ENCODE measurements around the gene FCRLB. TPM values are rescaled to one million over a fixed set of nuclear protein-coding genes. Genes with fewer than 3 reads are reported as not detected.

FCRLB gene
- total and polyA plus RNA-seq, 2 of the 13 experiments (the other 11 are each of a cell fraction or from before 2014, with no cell fraction given), result 0.08 to 0.11 TPM

DNA sequence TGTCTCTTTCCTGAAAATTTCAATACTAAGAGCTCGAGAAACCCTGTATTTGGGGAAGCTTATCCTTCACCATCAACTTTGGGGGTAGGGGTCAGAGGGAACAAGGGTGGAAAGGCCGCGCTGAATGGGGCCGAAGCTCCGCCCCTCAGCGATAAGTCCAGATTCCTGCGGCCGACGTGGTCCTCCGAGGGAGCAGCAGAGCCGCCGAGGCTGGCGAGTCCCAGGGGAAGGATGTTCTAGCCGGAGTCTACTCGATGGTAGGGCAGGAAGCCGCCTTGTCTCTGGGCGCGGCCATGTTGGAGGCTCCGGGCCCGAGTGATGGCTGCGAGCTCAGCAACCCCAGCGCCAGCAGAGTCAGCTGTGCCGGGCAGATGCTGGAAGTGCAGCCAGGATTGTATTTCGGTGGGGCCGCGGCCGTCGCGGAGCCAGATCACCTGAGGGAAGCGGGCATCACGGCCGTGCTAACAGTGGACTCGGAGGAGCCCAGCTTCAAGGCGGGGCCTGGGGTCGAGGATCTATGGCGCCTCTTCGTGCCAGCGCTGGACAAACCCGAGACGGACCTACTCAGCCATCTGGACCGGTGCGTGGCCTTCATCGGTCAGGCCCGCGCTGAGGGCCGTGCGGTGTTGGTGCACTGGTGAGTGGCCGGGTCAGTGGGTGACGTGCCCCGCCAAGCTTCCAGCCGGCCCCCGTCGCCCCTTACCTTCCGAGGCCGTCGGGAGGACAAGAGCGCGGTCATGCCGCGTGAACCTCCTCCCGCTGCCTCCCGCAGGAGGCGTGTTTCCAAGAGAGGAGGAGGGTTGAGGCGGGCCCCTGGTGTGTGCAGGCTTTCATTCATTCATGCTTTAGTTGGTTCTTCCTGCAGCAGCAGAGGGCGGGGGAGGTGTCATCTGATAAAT, 28.4 kb downstream of the FCRLB start, which contains the start of gene DUSP12 (continued):
- TF ChIP-seq, protein P1, sequence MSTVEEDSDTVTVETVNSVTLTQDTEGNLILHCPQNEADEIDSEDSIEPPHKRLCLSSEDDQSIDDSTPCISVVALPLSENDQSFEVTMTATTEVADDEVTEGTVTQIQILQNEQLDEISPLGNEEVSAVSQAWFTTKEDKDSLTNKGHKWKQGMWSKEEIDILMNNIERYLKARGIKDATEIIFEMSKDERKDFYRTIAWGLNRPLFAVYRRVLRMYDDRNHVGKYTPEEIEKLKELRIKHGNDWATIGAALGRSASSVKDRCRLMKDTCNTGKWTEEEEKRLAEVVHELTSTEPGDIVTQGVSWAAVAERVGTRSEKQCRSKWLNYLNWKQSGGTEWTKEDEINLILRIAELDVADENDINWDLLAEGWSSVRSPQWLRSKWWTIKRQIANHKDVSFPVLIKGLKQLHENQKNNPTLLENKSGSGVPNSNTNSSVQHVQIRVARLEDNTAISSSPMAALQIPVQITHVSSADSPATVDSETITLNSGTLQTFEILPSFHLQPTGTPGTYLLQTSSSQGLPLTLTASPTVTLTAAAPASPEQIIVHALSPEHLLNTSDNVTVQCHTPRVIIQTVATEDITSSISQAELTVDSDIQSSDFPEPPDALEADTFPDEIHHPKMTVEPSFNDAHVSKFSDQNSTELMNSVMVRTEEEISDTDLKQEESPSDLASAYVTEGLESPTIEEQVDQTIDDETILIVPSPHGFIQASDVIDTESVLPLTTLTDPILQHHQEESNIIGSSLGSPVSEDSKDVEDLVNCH (CRISPR knock-in tag; IDR thresholded peaks at IDR 0.05), result no peak
- TF ChIP-seq KLF15 (CRISPR knock-in tag; IDR thresholded peaks at IDR 0.05; ENCODE audit: borderline replicate concordance), result peak; percentile 52; the same call in 1 of the 2 replicates
- TF ChIP-seq, protein P2, sequence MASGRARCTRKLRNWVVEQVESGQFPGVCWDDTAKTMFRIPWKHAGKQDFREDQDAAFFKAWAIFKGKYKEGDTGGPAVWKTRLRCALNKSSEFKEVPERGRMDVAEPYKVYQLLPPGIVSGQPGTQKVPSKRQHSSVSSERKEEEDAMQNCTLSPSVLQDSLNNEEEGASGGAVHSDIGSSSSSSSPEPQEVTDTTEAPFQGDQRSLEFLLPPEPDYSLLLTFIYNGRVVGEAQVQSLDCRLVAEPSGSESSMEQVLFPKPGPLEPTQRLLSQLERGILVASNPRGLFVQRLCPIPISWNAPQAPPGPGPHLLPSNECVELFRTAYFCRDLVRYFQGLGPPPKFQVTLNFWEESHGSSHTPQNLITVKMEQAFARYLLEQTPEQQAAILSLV (CRISPR knock-in tag; IDR thresholded peaks at IDR 0.05; ENCODE audit: borderline replicate concordance), result peak; percentile 92
- TF ChIP-seq, protein P3, sequence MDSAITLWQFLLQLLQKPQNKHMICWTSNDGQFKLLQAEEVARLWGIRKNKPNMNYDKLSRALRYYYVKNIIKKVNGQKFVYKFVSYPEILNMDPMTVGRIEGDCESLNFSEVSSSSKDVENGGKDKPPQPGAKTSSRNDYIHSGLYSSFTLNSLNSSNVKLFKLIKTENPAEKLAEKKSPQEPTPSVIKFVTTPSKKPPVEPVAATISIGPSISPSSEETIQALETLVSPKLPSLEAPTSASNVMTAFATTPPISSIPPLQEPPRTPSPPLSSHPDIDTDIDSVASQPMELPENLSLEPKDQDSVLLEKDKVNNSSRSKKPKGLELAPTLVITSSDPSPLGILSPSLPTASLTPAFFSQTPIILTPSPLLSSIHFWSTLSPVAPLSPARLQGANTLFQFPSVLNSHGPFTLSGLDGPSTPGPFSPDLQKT (CRISPR knock-in tag; IDR thresholded peaks at IDR 0.05; ENCODE audit: borderline replicate concordance), result no peak
- no peak; the same call in 1 of the 2 replicates for TF ChIP-seq ZNF124 (CRISPR knock-in tag; IDR thresholded peaks at IDR 0.05)
- TF ChIP-seq ZNF644 (CRISPR knock-in tag; IDR thresholded peaks at IDR 0.05; ENCODE audit: low read depth), result 0 out of 2 replicates have a peak, but pooled peaks have one; percentile 37
- 0 out of 2 replicates have a peak, but pooled peaks have one; percentile 44 for TF ChIP-seq HOXD1 (CRISPR knock-in tag; IDR thresholded peaks at IDR 0.05)
- no peak for TF ChIP-seq ZFAT (CRISPR knock-in tag; conservative IDR thresholded peaks at IDR 0.05)
- TF ChIP-seq ZNF367 (CRISPR knock-in tag; IDR thresholded peaks at IDR 0.05; ENCODE audit: borderline replicate concordance), result no peak
- peak; percentile 46; the same call in 1 of the 2 replicates for TF ChIP-seq ZNF747 (CRISPR knock-in tag; IDR thresholded peaks at IDR 0.05; ENCODE audit: borderline replicate concordance)
- no peak; the same call in 1 of the 2 replicates for TF ChIP-seq BCL3 (CRISPR knock-in tag; IDR thresholded peaks at IDR 0.05)
- TF ChIP-seq MTF1 (CRISPR knock-in tag; IDR thresholded peaks at IDR 0.05), result no peak
- TF ChIP-seq ZFP41 (CRISPR knock-in tag; IDR thresholded peaks at IDR 0.05; ENCODE audit: borderline replicate concordance), result peak; percentile 71; the same call in 1 of the 2 replicates
- no peak for TF ChIP-seq SYNCRIP (IDR thresholded peaks at IDR 0.05; ENCODE audit: insufficient read depth, low read depth, low read length)
- 0 out of 2 replicates have a peak, but pooled peaks have one; percentile 22 for TF ChIP-seq NFYB (CRISPR knock-in tag; IDR thresholded peaks at IDR 0.05)
- TF ChIP-seq CBX1 (IDR thresholded peaks at IDR 0.05; ENCODE audit: low read depth), result no peak
- TF ChIP-seq ZNF275 (CRISPR knock-in tag; IDR thresholded peaks at IDR 0.05; ENCODE audit: borderline replicate concordance), result peak; percentile 71; the same call in 1 of the 2 replicates
- TF ChIP-seq, protein P4, sequence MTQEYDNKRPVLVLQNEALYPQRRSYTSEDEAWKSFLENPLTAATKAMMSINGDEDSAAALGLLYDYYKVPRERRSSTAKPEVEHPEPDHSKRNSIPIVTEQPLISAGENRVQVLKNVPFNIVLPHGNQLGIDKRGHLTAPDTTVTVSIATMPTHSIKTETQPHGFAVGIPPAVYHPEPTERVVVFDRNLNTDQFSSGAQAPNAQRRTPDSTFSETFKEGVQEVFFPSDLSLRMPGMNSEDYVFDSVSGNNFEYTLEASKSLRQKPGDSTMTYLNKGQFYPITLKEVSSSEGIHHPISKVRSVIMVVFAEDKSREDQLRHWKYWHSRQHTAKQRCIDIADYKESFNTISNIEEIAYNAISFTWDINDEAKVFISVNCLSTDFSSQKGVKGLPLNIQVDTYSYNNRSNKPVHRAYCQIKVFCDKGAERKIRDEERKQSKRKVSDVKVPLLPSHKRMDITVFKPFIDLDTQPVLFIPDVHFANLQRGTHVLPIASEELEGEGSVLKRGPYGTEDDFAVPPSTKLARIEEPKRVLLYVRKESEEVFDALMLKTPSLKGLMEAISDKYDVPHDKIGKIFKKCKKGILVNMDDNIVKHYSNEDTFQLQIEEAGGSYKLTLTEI (CRISPR knock-in tag; conservative IDR thresholded peaks at IDR 0.05), result no peak
- TF ChIP-seq ZNF317 (CRISPR knock-in tag; IDR thresholded peaks at IDR 0.05), result peak; percentile 74

Measured in HepG2 (cell line).